BJ (cell line): Measurements from ENCODE around the gene ANKDD1B. TPM values are rescaled to one million over a fixed set of nuclear protein-coding genes. Genes with fewer than 3 reads are reported as not detected.

ENCODE experiments used
- CTCF ChIA-PET: fragments of 350-600 bp; formaldehyde crosslinking; extraction: SDS; loops from one replicate; lab custom pipeline; 2021; ENCODE audit warnings: antibody characterized with exemption, inconsistent platforms; lab: Yijun Ruan, JAX
- POLR2A ChIA-PET: fragments of 300-600 bp; sonication (Branson Sonifier 250); formaldehyde crosslinking; extraction: SDS; loops from one replicate; lab custom pipeline; 2021; ENCODE audit warnings: antibody characterized with exemption; lab: Charles Lee
- DNase-seq: peaks from one replicate; pipeline ENCODE4 v3.0.0-alpha.2; 2011; ENCODE audit warnings: low read depth
- H3K27me3 ChIP-seq: 2 replicates; pipeline ENCODE4 v1.6.0; 2011; ENCODE audit warnings: low read length; ENCODE audit not compliant: control insufficient read depth, insufficient read depth
- H3K36me3 ChIP-seq: 2 replicates; pipeline ENCODE4 v1.5.1; 2011; ENCODE audit warnings: low read length; ENCODE audit not compliant: control insufficient read depth, insufficient read depth
- H3K4me3 ChIP-seq: 2 replicates; pipeline ENCODE4 v1.5.1; 2011; ENCODE audit warnings: low read depth, mild to moderate bottlenecking, control low read depth, low read length
- CTCF ChIP-seq: IDR thresholded peaks from 2 replicates; pipeline ENCODE4 v1.5.1; 2011; ENCODE audit warnings: low read depth, mild to moderate bottlenecking, control low read depth, inconsistent platforms, low read length, moderate library complexity; ENCODE audit not compliant: insufficient read depth
- polyA plus RNA-seq: library from polyadenylated mRNA; depleted of rRNA; stranded (reverse); fragments of >200 nt; gene quantifications from 2 replicates; pipeline ENCODE4 v1.2.3, GENCODE V29; 2011

Gene ANKDD1B
- polyA plus RNA-seq, 1 experiment, result 0.18 TPM

DNA sequence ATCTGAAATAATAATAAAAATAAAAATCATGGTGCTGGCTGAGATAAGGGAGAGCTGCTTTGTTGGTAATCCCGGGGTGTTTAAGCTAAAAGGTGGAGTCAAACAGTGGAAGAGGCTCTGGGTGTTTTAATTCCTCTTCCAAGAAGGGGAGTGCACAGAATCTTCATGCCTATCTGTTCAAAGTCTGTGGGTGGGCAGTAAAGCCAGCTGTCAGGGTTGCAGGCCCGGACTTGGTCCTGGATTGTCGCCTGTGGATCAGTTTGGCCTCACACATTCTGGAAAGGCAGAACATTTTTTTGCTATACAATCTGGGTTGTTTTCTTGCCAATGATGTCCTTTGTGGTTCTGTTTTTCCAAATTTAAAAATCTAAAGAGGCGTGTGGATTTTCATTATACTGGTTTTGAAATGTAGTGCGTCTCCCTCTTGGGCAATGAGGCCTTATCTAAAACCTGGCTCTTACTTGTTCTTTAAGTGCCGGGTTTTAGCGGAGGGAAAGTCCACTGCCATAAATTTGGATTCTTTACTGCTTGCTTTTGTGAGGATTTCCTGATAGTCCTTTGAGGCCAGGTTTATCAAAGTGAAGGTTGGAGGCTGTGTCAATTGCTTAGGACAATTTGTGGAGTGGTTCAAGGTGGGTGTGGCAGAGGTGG, 5.8 kb downstream of the ANKDD1B start:
- H3K36me3 ChIP-seq, result no peaks in the 10 kb centered on the region
- CTCF ChIA-PET, result interaction anchor here (0.6 to 0.7 kb wide), 2 partner anchors 76 to 1757 kb away, joined by 3 read pairs; no protein-coding TSS in a partner anchor
- DNase-seq, result no peak
- no peak for TF ChIP-seq CTCF
- H3K4me3 ChIP-seq, result no peak overlapping the region
- no peaks in the 10 kb centered on the region for H3K27me3 ChIP-seq
- POLR2A ChIA-PET, result no interaction called here

GRCh38 chr5:75617736-75618352, 6.6 kb downstream of the ANKDD1B start:
- Histone ChIP-seq H3K36me3 (no peaks in the 10 kb centered on the region), H3K4me3 (no peak overlapping the region), H3K27me3 (no peaks in the 10 kb centered on the region)
- no peak for DNase-seq
- POLR2A ChIA-PET, result no interaction called here
- no peak for TF ChIP-seq CTCF
- CTCF ChIA-PET, result no interaction called here

- TF ChIP-seq CTCF, result no peak
- Histone ChIP-seq H3K4me3 (no peak overlapping the region), H3K27me3 (no peaks in the 10 kb centered on the region), H3K36me3 (no peaks in the 10 kb centered on the region)
- DNase-seq, result no peak
- POLR2A ChIA-PET, result no interaction called here
- CTCF ChIA-PET, result interaction anchor here (0.5 kb wide), 1 partner anchor 99 kb away, joined by 3 read pairs; no protein-coding TSS in a partner anchor
Measured at GRCh38 chr5:75620184-75620959, 9.1 kb downstream of the ANKDD1B start.

- Histone ChIP-seq H3K36me3 (no peaks in the 10 kb centered on the region), H3K27me3 (no peaks in the 10 kb centered on the region), H3K4me3 (no peak overlapping the region)
- CTCF ChIA-PET, result interaction anchor here (1.2 kb wide), 1 partner anchor 55 kb away, joined by 5 read pairs; no protein-coding TSS in a partner anchor
- TF ChIP-seq CTCF, result no peak
- DNase-seq, result no peak
- POLR2A ChIA-PET, result no interaction called here
Measured at GRCh38 chr5:75622564-75622963, 11.3 kb downstream of the ANKDD1B start.

- POLR2A ChIA-PET, result no interaction called here
- DNase-seq, result no peak
- TF ChIP-seq CTCF, result no peak
- H3K4me3 ChIP-seq, result no peak overlapping the region
- CTCF ChIA-PET, result no interaction called here
- no peaks in the 10 kb centered on the region for H3K27me3 ChIP-seq
- H3K36me3 ChIP-seq, result no peaks in the 10 kb centered on the region
Measured at GRCh38 chr5:75623846-75624245, 12.6 kb downstream of the ANKDD1B start.
